Uterus (tissue), 4 donors: Measurements from ENCODE around the gene PLOD2. TPM values are rescaled to one million over a fixed set of nuclear protein-coding genes. Genes with fewer than 3 reads are reported as not detected.

Experiments
- DNase-seq, 2 donors: peaks; one replicate each; pipeline ENCODE4 v3.0.0-alpha.2; 2019 to 2020
- H3K27ac ChIP-seq, 2 donors: fragments of 200-600 bp; sonication (generic); 1 replicate in 1 of 2; 2 replicates in 1 of 2; pipeline ENCODE4 v1.5.1; 2016 to 2018
- H3K27me3 ChIP-seq, 2 donors: fragments of 200-600 bp; sonication (generic); one replicate each; pipeline ENCODE4 v1.5.1; 2018 to 2019; ENCODE audit warnings: control low read depth in 1 of 2
- H3K36me3 ChIP-seq, 2 donors: fragments of 200-600 bp; sonication (generic); one replicate each; pipeline ENCODE4 v1.5.1; 2019; ENCODE audit warnings: control low read depth in 1 of 2
- H3K4me1 ChIP-seq, 2 donors: fragments of 200-600 bp; sonication (generic); one replicate each; pipeline ENCODE4 v1.5.1; 2018 to 2019; ENCODE audit warnings: control low read depth in 1 of 2
- H3K4me3 ChIP-seq, 2 donors: fragments of 200-600 bp; sonication (generic); 1 replicate in 1 of 2; 2 replicates in 1 of 2; pipeline ENCODE4 v1.5.1; 2018 to 2019; ENCODE audit warnings: mild to moderate bottlenecking in 1 of 2
- H3K9me3 ChIP-seq, 2 donors: fragments of 200-600 bp; sonication (generic); one replicate each; pipeline ENCODE4 v1.5.1; 2019; ENCODE audit warnings: control low read depth in 1 of 2
- CTCF ChIP-seq, 4 experiments: fragments of 200-600 bp in 2 of 4; fragments of 450-650 bp in 2 of 4; sonication (generic) in 2 of 4; IDR thresholded peaks; one replicate each; pipeline ENCODE4 v1.5.1; 2016 to 2019; ENCODE audit warnings: antibody characterized with exemption in 4 of 4, mild to moderate bottlenecking in 2 of 4, moderate library complexity in 1 of 4
- POLR2A ChIP-seq, 2 donors: fragments of 450-650 bp; IDR thresholded peaks; one replicate each; pipeline ENCODE4 v1.6.1; 2016; ENCODE audit warnings: antibody characterized with exemption in 2 of 2, mild to moderate bottlenecking in 1 of 2, moderate library complexity in 1 of 2
- intact Hi-C: fragments of 100-400 bp; cut with DNase I; formaldehyde crosslinking; loops from one replicate; pipeline ENCODE4 v1.15.1; 2023; ENCODE audit warnings: low total_unique reads
- total RNA-seq, 4 donors: library from RNA; depleted of rRNA in 3 of 4; stranded (reverse); fragments of >200 nt in 3 of 4; gene quantifications; one replicate each; pipeline versions ENCODE4 v1.1.0 to v1.2.4, GENCODE V29; 2014 to 2023
- donor health status: DM: yes; HTN: yes; CAD: no.

Gene PLOD2
- total RNA-seq, 4 donors from 2014 or later, result 23.5 to 83.2 (median 45.7) TPM

GRCh38 chr3:146129750-146130149 is 31.2 kb downstream of the PLOD2 start:
- Histone ChIP-seq H3K4me3 (no peak overlapping the region), H3K27ac (peak overlapping the region in 1 of 2 donors; percentile 53), H3K4me1 (peaks cover 4 to 11% of the 10 kb centered on the region in 2 donors), H3K36me3 (no peaks in the 10 kb centered on the region), H3K9me3 (no peaks in the 10 kb centered on the region), H3K27me3 (no peaks in the 10 kb centered on the region)
- no peak for TF ChIP-seq CTCF (IDR thresholded peaks at IDR 0.05)
- no peak for TF ChIP-seq POLR2A (IDR thresholded peaks at IDR 0.05)
- intact Hi-C loops, result no loop called here
- DNase-seq, result no peak

GRCh38 chr3:146128939-146129338 is 32.0 kb downstream of the PLOD2 start:
- no peaks in the 10 kb centered on the region for H3K9me3 ChIP-seq
- H3K27me3 ChIP-seq, result no peaks in the 10 kb centered on the region
- no peaks in the 10 kb centered on the region for H3K36me3 ChIP-seq
- H3K4me1 ChIP-seq, result peaks cover 4 to 13% of the 10 kb centered on the region in 2 donors
- H3K27ac ChIP-seq, result peak overlapping the region in 1 of 2 donors; percentile 53
- DNase-seq, result no peak
- TF ChIP-seq POLR2A (IDR thresholded peaks at IDR 0.05), result no peak
- TF ChIP-seq CTCF (IDR thresholded peaks at IDR 0.05), result no peak
- intact Hi-C loops, result no loop called here
- no peak overlapping the region for H3K4me3 ChIP-seq

GRCh38 chr3:146128179-146128578 is 32.8 kb downstream of the PLOD2 start:
- DNase-seq, result no peak
- TF ChIP-seq POLR2A (IDR thresholded peaks at IDR 0.05), result no peak
- no peaks in the 10 kb centered on the region for H3K9me3 ChIP-seq
- no peaks in the 10 kb centered on the region for H3K36me3 ChIP-seq
- no peaks in the 10 kb centered on the region for H3K27me3 ChIP-seq
- H3K4me3 ChIP-seq, result no peak overlapping the region
- peaks cover 4 to 13% of the 10 kb centered on the region in 2 donors for H3K4me1 ChIP-seq
- intact Hi-C loops, result no loop called here
- H3K27ac ChIP-seq, result peak overlapping the region in 1 of 2 donors; percentile 53

GRCh38 chr3:146125951-146126350 is 35.0 kb downstream of the PLOD2 start:
- peaks cover 4 to 13% of the 10 kb centered on the region in 2 donors for H3K4me1 ChIP-seq
- H3K36me3 ChIP-seq, result no peaks in the 10 kb centered on the region
- DNase-seq, result peak in 1 of 2 donors; percentile 21
- H3K27ac ChIP-seq, result peak overlapping the region; percentile 58 to 78
- H3K9me3 ChIP-seq, result no peaks in the 10 kb centered on the region
- TF ChIP-seq POLR2A (IDR thresholded peaks at IDR 0.05) (no peak), CTCF (IDR thresholded peaks at IDR 0.05) (no peak)
- H3K27me3 ChIP-seq, result no peaks in the 10 kb centered on the region
- intact Hi-C loops, result no loop called here
- H3K4me3 ChIP-seq, result no peak overlapping the region

GRCh38 chr3:146124126-146124801 is 36.7 kb downstream of the PLOD2 start:
- no peaks in the 10 kb centered on the region for H3K27me3 ChIP-seq
- H3K4me1 ChIP-seq, result peaks cover 3 to 13% of the 10 kb centered on the region in 2 donors
- intact Hi-C loops, result no loop called here
- no peak overlapping the region for H3K27ac ChIP-seq
- H3K4me3 ChIP-seq, result no peak overlapping the region
- H3K36me3 ChIP-seq, result no peaks in the 10 kb centered on the region
- H3K9me3 ChIP-seq, result no peaks in the 10 kb centered on the region
- no peak for TF ChIP-seq CTCF (IDR thresholded peaks at IDR 0.05)
- TF ChIP-seq POLR2A (IDR thresholded peaks at IDR 0.05), result no peak
- DNase-seq, result no peak
